GM12874 (cell line): Measurements from ENCODE around the gene PTF1A.

Experiments used
- TF ChIP-seq, protein P1 (sequence below): IDR thresholded peaks from 2 replicates; pipeline ENCODE4 v1.5.1; 2011; ENCODE audit warnings: low read depth, mild to moderate bottlenecking, control low read depth, low read length, moderate library complexity; ENCODE audit not compliant: insufficient read depth

The PTF1A gene

GRCh38 chr10:23190872-23191763, 994 bp upstream of the PTF1A start:
- TF ChIP-seq, protein P1, sequence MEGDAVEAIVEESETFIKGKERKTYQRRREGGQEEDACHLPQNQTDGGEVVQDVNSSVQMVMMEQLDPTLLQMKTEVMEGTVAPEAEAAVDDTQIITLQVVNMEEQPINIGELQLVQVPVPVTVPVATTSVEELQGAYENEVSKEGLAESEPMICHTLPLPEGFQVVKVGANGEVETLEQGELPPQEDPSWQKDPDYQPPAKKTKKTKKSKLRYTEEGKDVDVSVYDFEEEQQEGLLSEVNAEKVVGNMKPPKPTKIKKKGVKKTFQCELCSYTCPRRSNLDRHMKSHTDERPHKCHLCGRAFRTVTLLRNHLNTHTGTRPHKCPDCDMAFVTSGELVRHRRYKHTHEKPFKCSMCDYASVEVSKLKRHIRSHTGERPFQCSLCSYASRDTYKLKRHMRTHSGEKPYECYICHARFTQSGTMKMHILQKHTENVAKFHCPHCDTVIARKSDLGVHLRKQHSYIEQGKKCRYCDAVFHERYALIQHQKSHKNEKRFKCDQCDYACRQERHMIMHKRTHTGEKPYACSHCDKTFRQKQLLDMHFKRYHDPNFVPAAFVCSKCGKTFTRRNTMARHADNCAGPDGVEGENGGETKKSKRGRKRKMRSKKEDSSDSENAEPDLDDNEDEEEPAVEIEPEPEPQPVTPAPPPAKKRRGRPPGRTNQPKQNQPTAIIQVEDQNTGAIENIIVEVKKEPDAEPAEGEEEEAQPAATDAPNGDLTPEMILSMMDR: no peak

DNA sequence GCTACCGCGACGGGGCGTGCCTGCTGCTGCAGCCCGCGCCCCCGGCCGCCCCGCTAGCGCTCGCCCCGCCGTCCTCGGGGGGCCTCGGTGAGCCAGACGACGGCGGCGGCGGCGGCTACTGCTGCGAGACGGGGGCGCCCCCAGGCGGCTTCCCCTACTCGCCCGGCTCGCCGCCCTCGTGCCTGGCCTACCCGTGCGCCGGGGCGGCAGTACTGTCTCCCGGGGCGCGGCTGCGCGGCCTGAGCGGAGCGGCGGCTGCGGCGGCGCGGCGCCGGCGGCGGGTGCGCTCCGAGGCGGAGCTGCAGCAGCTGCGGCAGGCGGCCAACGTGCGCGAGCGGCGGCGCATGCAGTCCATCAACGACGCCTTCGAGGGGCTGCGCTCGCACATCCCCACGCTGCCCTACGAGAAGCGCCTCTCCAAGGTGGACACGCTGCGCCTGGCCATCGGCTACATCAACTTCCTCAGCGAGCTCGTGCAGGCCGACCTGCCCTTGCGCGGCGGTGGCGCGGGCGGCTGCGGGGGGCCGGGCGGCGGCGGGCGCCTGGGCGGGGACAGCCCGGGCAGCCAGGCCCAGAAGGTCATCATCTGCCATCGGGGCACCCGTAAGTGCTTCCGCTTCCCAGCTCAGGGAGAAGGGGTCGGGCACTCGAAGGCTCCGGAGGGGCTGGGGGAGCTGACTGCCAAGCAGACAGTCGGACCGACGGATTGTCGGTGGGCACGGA, 761 bp downstream of the PTF1A start:
- TF ChIP-seq, protein P1: no peak

- TF ChIP-seq, protein P1: no peak
Observed at GRCh38 chr10:23193435-23194074, 1.4 kb downstream of the PTF1A start.

GRCh38 chr10:23194471-23194965, 2.4 kb downstream of the PTF1A start:
- TF ChIP-seq, protein P1: no peak

GRCh38 chr10:23194966-23195845, 3.1 kb downstream of the PTF1A start:
- TF ChIP-seq, protein P1: no peak

GRCh38 chr10:23195846-23196600, 3.9 kb downstream of the PTF1A start:
- TF ChIP-seq, protein P1: no peak
